Neural crest cell (in vitro differentiated cells): ENCODE data around the gene SRBD1. TPM values are rescaled to one million over a fixed set of nuclear protein-coding genes. Genes with fewer than 3 reads are reported as not detected.

Experiments used
- DNase-seq: peaks from one replicate; pipeline ENCODE4 v3.0.0; 2021; ENCODE audit warnings: low read depth, mixed read lengths, low spot score
- H3K27ac Mint-ChIP-seq: one replicate; pipeline ENCODE4 v1.8.0; 2021; ENCODE audit warnings: mild to moderate bottlenecking, mixed read lengths; ENCODE audit not compliant: unreplicated experiment
- H3K27me3 Mint-ChIP-seq: 2 replicates; pipeline ENCODE4 v1.8.0; 2021; ENCODE audit warnings: low read depth, mild to moderate bottlenecking, mixed read lengths
- H3K36me3 Mint-ChIP-seq: 2 replicates; pipeline ENCODE4 v1.8.0; 2021; ENCODE audit warnings: low read depth, mild to moderate bottlenecking, mixed read lengths
- H3K4me1 Mint-ChIP-seq: 2 replicates; pipeline ENCODE4 v1.8.0; 2021; ENCODE audit warnings: mixed read lengths
- H3K4me3 Mint-ChIP-seq: one replicate; pipeline ENCODE4 v1.8.0; 2021; ENCODE audit warnings: mild to moderate bottlenecking, mixed read lengths
- H3K9me3 Mint-ChIP-seq: 2 replicates; pipeline ENCODE4 v1.8.0; 2021; ENCODE audit warnings: mixed read lengths
- CTCF ChIP-seq: fragments of 200-600 bp; sonication (generic); conservative IDR thresholded peaks from 2 replicates; pipeline ENCODE4 v1.5.0; 2021; ENCODE audit warnings: antibody characterized with exemption, mild to moderate bottlenecking
- total RNA-seq: library from RNA; stranded (reverse); gene quantifications from 2 replicates; pipeline ENCODE4 v1.2.1, GENCODE V29; 2021

The SRBD1 gene
- total RNA-seq, 1 donor from 2014 or later, result 21.4 TPM

GRCh38 chr2:45612731-45613130 lies 1.7 kb upstream of the SRBD1 start:
- H3K9me3 Mint-ChIP-seq, result no peaks in the 10 kb centered on the region
- H3K4me1 Mint-ChIP-seq, result peaks cover 25% of the 10 kb centered on the region
- no peaks in the 10 kb centered on the region for H3K27me3 Mint-ChIP-seq
- DNase-seq, result no peak
- H3K4me3 Mint-ChIP-seq, result peak overlapping the region; percentile 36
- TF ChIP-seq CTCF, result no peak
- no peak overlapping the region for H3K27ac Mint-ChIP-seq
- no peaks in the 10 kb centered on the region for H3K36me3 Mint-ChIP-seq

- no peak for DNase-seq
- no peak for TF ChIP-seq CTCF
- Mint-ChIP-seq H3K9me3 (no peaks in the 10 kb centered on the region), H3K27ac (no peak overlapping the region), H3K4me1 (peaks cover 27% of the 10 kb centered on the region), H3K36me3 (no peaks in the 10 kb centered on the region), H3K27me3 (no peaks in the 10 kb centered on the region), H3K4me3 (peak overlapping the region; percentile 99)
Measured at GRCh38 chr2:45612285-45612684, 1.2 kb upstream of the SRBD1 start.

GRCh38 chr2:45610281-45611019 lies 617 bp downstream of the SRBD1 start:
- H3K4me1 Mint-ChIP-seq, result peaks cover 27% of the 10 kb centered on the region
- no peaks in the 10 kb centered on the region for H3K27me3 Mint-ChIP-seq
- H3K36me3 Mint-ChIP-seq, result no peaks in the 10 kb centered on the region
- H3K9me3 Mint-ChIP-seq, result no peaks in the 10 kb centered on the region
- H3K4me3 Mint-ChIP-seq, result peak overlapping the region; percentile 99
- DNase-seq, result peak; percentile 19
- peak overlapping the region; percentile 98 for H3K27ac Mint-ChIP-seq
- TF ChIP-seq CTCF, result peak; percentile 44

GRCh38 chr2:45607701-45608100 lies 3.4 kb downstream of the SRBD1 start:
- H3K9me3 Mint-ChIP-seq, result no peaks in the 10 kb centered on the region
- H3K36me3 Mint-ChIP-seq, result peaks cover 4% of the 10 kb centered on the region
- H3K4me3 Mint-ChIP-seq, result peak overlapping the region; percentile 81
- no peaks in the 10 kb centered on the region for H3K27me3 Mint-ChIP-seq
- H3K27ac Mint-ChIP-seq, result no peak overlapping the region
- TF ChIP-seq CTCF, result peak; percentile 66
- H3K4me1 Mint-ChIP-seq, result peaks cover 27% of the 10 kb centered on the region
- DNase-seq, result no peak

GRCh38 chr2:45606796-45607195 lies 4.3 kb downstream of the SRBD1 start:
- Mint-ChIP-seq H3K36me3 (peaks cover 4% of the 10 kb centered on the region), H3K27ac (no peak overlapping the region), H3K4me1 (peaks cover 27% of the 10 kb centered on the region), H3K4me3 (no peak overlapping the region), H3K27me3 (no peaks in the 10 kb centered on the region), H3K9me3 (no peaks in the 10 kb centered on the region)
- TF ChIP-seq CTCF, result no peak
- DNase-seq, result no peak
